ENCODE results near the gene IFNB1. TPM values are rescaled to one million over a fixed set of nuclear protein-coding genes. Genes with fewer than 3 reads are reported as not detected.

The IFNB1 gene
- total RNA-seq, 6 experiments from 2014 or later = not detected

GRCh38 chr9:21047281-21047691 lies 30.5 kb downstream of the IFNB1 start:
- no peaks in the 10 kb centered on the region for H3K36me3 Mint-ChIP-seq (ENCODE audit: low read depth)
- no peaks in the 10 kb centered on the region for H3K4me1 Mint-ChIP-seq (ENCODE audit: low read depth)
- no peak for DNase-seq
- no peak for TF ChIP-seq CTCF (IDR thresholded peaks at IDR 0.05)
- no peaks in the 10 kb centered on the region for H3K9me3 Mint-ChIP-seq
- H3K27me3 Mint-ChIP-seq (ENCODE audit: insufficient read depth) = peaks cover 15% of the 10 kb centered on the region
- no peak overlapping the region for H3K27ac Mint-ChIP-seq
- H3K4me3 Mint-ChIP-seq = no peak overlapping the region

GRCh38 chr9:21043841-21044240 lies 33.9 kb downstream of the IFNB1 start:
- DNase-seq = no peak
- Mint-ChIP-seq H3K4me1 (ENCODE audit: low read depth) (no peaks in the 10 kb centered on the region), H3K9me3 (no peaks in the 10 kb centered on the region), H3K4me3 (no peak overlapping the region), H3K27ac (no peak overlapping the region), H3K36me3 (ENCODE audit: low read depth) (no peaks in the 10 kb centered on the region), H3K27me3 (ENCODE audit: insufficient read depth) (peaks cover 11% of the 10 kb centered on the region)
- no peak for TF ChIP-seq CTCF (IDR thresholded peaks at IDR 0.05)

- Mint-ChIP-seq H3K27me3 (ENCODE audit: insufficient read depth) (peaks cover 8% of the 10 kb centered on the region), H3K4me3 (no peak overlapping the region), H3K9me3 (no peaks in the 10 kb centered on the region), H3K4me1 (ENCODE audit: low read depth) (no peaks in the 10 kb centered on the region), H3K27ac (no peak overlapping the region), H3K36me3 (ENCODE audit: low read depth) (no peaks in the 10 kb centered on the region)
- no peak for TF ChIP-seq CTCF (IDR thresholded peaks at IDR 0.05)
- DNase-seq = no peak
These were observed 35.3 kb downstream of the IFNB1 start for GRCh38 chr9:21042466-21042865.

- TF ChIP-seq CTCF (IDR thresholded peaks at IDR 0.05) = no peak
- Mint-ChIP-seq H3K27me3 (ENCODE audit: insufficient read depth) (peaks cover 7% of the 10 kb centered on the region), H3K4me1 (ENCODE audit: low read depth) (no peaks in the 10 kb centered on the region), H3K4me3 (no peak overlapping the region), H3K27ac (no peak overlapping the region), H3K9me3 (no peaks in the 10 kb centered on the region), H3K36me3 (ENCODE audit: low read depth) (no peaks in the 10 kb centered on the region)
- DNase-seq = no peak
These were observed 38.4 kb downstream of the IFNB1 start for GRCh38 chr9:21039302-21039701.

- no peak for TF ChIP-seq CTCF (IDR thresholded peaks at IDR 0.05)
- Mint-ChIP-seq H3K27ac (no peak overlapping the region), H3K36me3 (ENCODE audit: low read depth) (no peaks in the 10 kb centered on the region), H3K9me3 (no peaks in the 10 kb centered on the region), H3K4me1 (ENCODE audit: low read depth) (peaks cover 4% of the 10 kb centered on the region; the same call in 1 of the 2 replicates), H3K27me3 (ENCODE audit: insufficient read depth) (peaks cover 9% of the 10 kb centered on the region), H3K4me3 (no peak overlapping the region)
- DNase-seq = no peak
These were observed 40.5 kb downstream of the IFNB1 start for GRCh38 chr9:21037278-21037677.

- Mint-ChIP-seq H3K4me1 (ENCODE audit: low read depth) (peaks cover 16% of the 10 kb centered on the region), H3K4me3 (peak overlapping the region; percentile 58), H3K27ac (no peak overlapping the region)
These were observed 45.9 kb downstream of the IFNB1 start for GRCh38 chr9:21031808-21032183.

More at GRCh38 chr9:21031808-21032183, 45.9 kb downstream of the IFNB1 start:
- no peak for DNase-seq
- Mint-ChIP-seq H3K36me3 (ENCODE audit: low read depth) (no peaks in the 10 kb centered on the region), H3K9me3 (no peaks in the 10 kb centered on the region), H3K27me3 (ENCODE audit: insufficient read depth) (peaks cover 6% of the 10 kb centered on the region)
- no peak for TF ChIP-seq CTCF (IDR thresholded peaks at IDR 0.05)
